IMR-90 (cell line): ENCODE measurements around the gene LYVE1. TPM values are rescaled to one million over a fixed set of nuclear protein-coding genes. Genes with fewer than 3 reads are reported as not detected.

Experiments
- ATAC-seq: fragments of 200-7000 bp; cut with Tn5 transposase; 2 replicates; pipeline ENCODE4 v1.9.1; 2020; ENCODE audit warnings: low read depth, mild to moderate bottlenecking, moderate library complexity
- BruUV-seq: library from RNA; stranded (reverse); fragments of 400-500 nt; replicated peaks from 2 replicates; lab custom pipeline; 2021; lab: Mats Ljungman, UMichigan
- CTCF ChIA-PET: fragments of 300-600 bp; formaldehyde crosslinking; extraction: SDS; loops from one replicate; lab custom pipeline; 2021; ENCODE audit warnings: antibody characterized with exemption; lab: Yijun Ruan, JAX
- POLR2A ChIA-PET: fragments of 300-600 bp; sonication (Branson Sonifier 250); formaldehyde crosslinking; loops from one replicate; lab custom pipeline; 2022; ENCODE audit warnings: antibody characterized with exemption; ENCODE audit not compliant: unreplicated experiment; lab: Charles Lee
- DNase-seq: peaks from one replicate; pipeline ENCODE4 v3.0.0; 2013
- H2AFZ ChIP-seq: replicated peaks from 2 replicates; pipeline ENCODE3; 2013; ENCODE audit warnings: low read length, mild to moderate bottlenecking; ENCODE audit not compliant: poor library complexity
- H2AK5ac ChIP-seq: 2 replicates; pipeline ENCODE4 v1.6.1; 2013; ENCODE audit warnings: low read depth, low read length, inconsistent platforms
- H2AK9ac ChIP-seq: replicated peaks from 2 replicates; pipeline ENCODE3; 2013; ENCODE audit warnings: mild to moderate bottlenecking, low read depth, low read length, moderate library complexity; ENCODE audit not compliant: poor library complexity
- H2BK120ac ChIP-seq: 2 replicates; pipeline ENCODE4 v1.6.1; 2013; ENCODE audit warnings: low read depth, low read length, inconsistent platforms
- H2BK15ac ChIP-seq: 3 replicates; pipeline ENCODE4 v1.6.1; 2013; ENCODE audit warnings: low read depth, low read length, inconsistent platforms
- H2BK20ac ChIP-seq: 2 replicates; pipeline ENCODE4 v1.6.1; 2013; ENCODE audit warnings: low read depth, mild to moderate bottlenecking, inconsistent platforms, low read length, moderate library complexity
- H2BK5ac ChIP-seq: 2 replicates; pipeline ENCODE4 v1.6.1; 2013; ENCODE audit warnings: mild to moderate bottlenecking, low read depth, low read length, inconsistent platforms; ENCODE audit not compliant: poor library complexity, severe bottlenecking
- H3K14ac ChIP-seq: replicated peaks from 2 replicates; pipeline ENCODE4 v1.6.1; 2013; ENCODE audit warnings: low read depth, low read length, inconsistent platforms
- H3K18ac ChIP-seq: 2 replicates; pipeline ENCODE4 v1.6.1; 2013; ENCODE audit warnings: low read depth, low read length, control low read depth
- H3K23ac ChIP-seq: 2 replicates; pipeline ENCODE4 v1.6.1; 2013; ENCODE audit warnings: low read depth, low read length, inconsistent platforms
- H3K27ac ChIP-seq: 2 replicates; pipeline ENCODE4 v1.5.1; 2013; ENCODE audit warnings: mild to moderate bottlenecking, control low read depth, low read length; ENCODE audit not compliant: insufficient read depth
- H3K27me3 ChIP-seq: 2 replicates; pipeline ENCODE4 v1.6.1; 2013; ENCODE audit warnings: low read length; ENCODE audit not compliant: control insufficient read depth, insufficient read depth
- H3K36me3 ChIP-seq: 2 replicates; pipeline ENCODE4 v1.6.1; 2013; ENCODE audit warnings: low read length, mixed read lengths; ENCODE audit not compliant: control insufficient read depth, insufficient read depth
- H3K4ac ChIP-seq: 2 replicates; pipeline ENCODE4 v1.6.1; 2013; ENCODE audit warnings: low read depth, low read length, inconsistent platforms
- H3K4me1 ChIP-seq: 2 replicates; pipeline ENCODE4 v1.6.1; 2013; ENCODE audit warnings: low read length, mixed read lengths; ENCODE audit not compliant: control insufficient read depth, insufficient read depth
- H3K4me2 ChIP-seq: 2 replicates; pipeline ENCODE4 v1.6.1; 2013; ENCODE audit warnings: low read depth, mild to moderate bottlenecking, control low read depth, low read length, moderate library complexity
- H3K4me3 ChIP-seq: 2 replicates; pipeline ENCODE4 v1.5.1; 2013; ENCODE audit warnings: low read depth, mild to moderate bottlenecking, control low read depth, low read length, moderate library complexity; ENCODE audit not compliant: insufficient read depth
- H3K56ac ChIP-seq: 2 replicates; pipeline ENCODE4 v1.6.1; 2013; ENCODE audit warnings: low read length, inconsistent platforms; ENCODE audit not compliant: insufficient read depth; ENCODE audit errors: extremely low read depth
- H3K79me1 ChIP-seq, 2 experiments: 2 replicates each; pipeline ENCODE4 v1.6.1; 2013; ENCODE audit warnings: low read length in 2 of 2, inconsistent platforms in 1 of 2, low read depth in 1 of 2
- H3K9ac ChIP-seq: 2 replicates; pipeline ENCODE4 v1.6.1; 2013; ENCODE audit warnings: low read depth, low read length, control low read depth
- H3K9me1 ChIP-seq: 2 replicates; pipeline ENCODE4 v1.6.1; 2013; ENCODE audit warnings: low read length, inconsistent platforms; ENCODE audit not compliant: insufficient read depth
- H3K9me3 ChIP-seq: 2 replicates; pipeline ENCODE4 v1.6.1; 2013; ENCODE audit warnings: low read length; ENCODE audit not compliant: control insufficient read depth, insufficient read depth
- H4K20me1 ChIP-seq: 2 replicates; pipeline ENCODE4 v1.6.1; 2013; ENCODE audit warnings: low read length, inconsistent platforms; ENCODE audit not compliant: insufficient read depth
- H4K5ac ChIP-seq: 2 replicates; pipeline ENCODE4 v1.6.1; 2013; ENCODE audit warnings: mild to moderate bottlenecking, low read depth, low read length, control low read depth
- H4K8ac ChIP-seq, 2 experiments: 2 replicates each; pipeline ENCODE4 v1.6.1; 2013; ENCODE audit warnings: low read depth in 2 of 2, low read length in 2 of 2, control low read depth in 1 of 2, inconsistent platforms in 1 of 2
- H4K91ac ChIP-seq: 2 replicates; pipeline ENCODE4 v1.6.1; 2013; ENCODE audit warnings: low read depth, low read length, inconsistent platforms; ENCODE audit not compliant: insufficient read depth
- ELK1 ChIP-seq: fragments of 150-350 bp; IDR thresholded peaks from 2 replicates; pipeline ENCODE4 v1.6.1; 2016; ENCODE audit warnings: low read depth, mild to moderate bottlenecking, low read length, moderate library complexity, borderline replicate concordance
- WGBS, 2 experiments: methylation state at CpG; one replicate each; pipeline versions ENCODE4 v1.1.5 to v1.1.7; 2013; ENCODE audit warnings: missing lambda C conversion rate in 2 of 2; ENCODE audit not compliant: insufficient read length in 1 of 2; ENCODE audit errors: extremely low coverage in 2 of 2; 5-methylcytosine and 5-hydroxymethylcytosine counted together
- dilution Hi-C: fragments of 300-500 bp; cut with HindIII; formaldehyde crosslinking; loops from one replicate; pipeline ENCODE4 v1.14.3; 2018; ENCODE audit warnings: low sequenced_read_pairs; ENCODE audit not compliant: unreplicated experiment
- in situ Hi-C: fragments of 300-500 bp; cut with MboI; formaldehyde crosslinking; loops from 3 replicates; pipeline ENCODE4 v1.14.3; 2019; ENCODE audit warnings: low sequenced_read_pairs, inconsistent platforms, mixed read lengths
- intact Hi-C: fragments of 100-400 bp; cut with micrococcal nuclease; formaldehyde crosslinking; loops from 2 replicates; pipeline ENCODE4 v1.10.0; 2022
- polyA plus RNA-seq, 3 experiments: library from polyadenylated mRNA; depleted of rRNA; stranded (reverse); fragments of >200 nt; gene quantifications; 2 replicates each; pipeline ENCODE4 v1.2.3, GENCODE V29; 2012; ENCODE audit warnings: low replicate concordance in 1 of 3
- total RNA-seq: library from RNA; depleted of rRNA; stranded (reverse); fragments of >200 nt; gene quantifications from 2 replicates; pipeline ENCODE4 v1.2.3, GENCODE V29; 2012

Gene LYVE1
- total and polyA plus RNA-seq, 2 of the 4 experiments (the other 2 are of a cell fraction) = not detected

GRCh38 chr11:10587388-10587787 is 18.9 kb upstream of the LYVE1 start:
- Histone ChIP-seq H4K8ac (peak overlapping the region in 1 of 2 experiments; percentile 19; a peak in 1 of 4 replicates), H3K18ac (no peak overlapping the region), H3K79me1 (peaks cover 0 to 32% of the 10 kb centered on the region in 2 experiments; a peak in 3 of 4 replicates), H3K4me1 (peaks cover 24% of the 10 kb centered on the region), H2AK5ac (peak overlapping the region; percentile 73; the same call in 1 of the 2 replicates), H3K9ac (no peak overlapping the region), H3K14ac (peak overlapping the region; percentile 88), H3K27me3 (no peaks in the 10 kb centered on the region), H3K23ac (0 out of 2 replicates have a peak overlapping the region, but pooled peaks have one; percentile 54), H4K5ac (peak overlapping the region; percentile 22), H3K4me3 (no peak overlapping the region), H2BK15ac (peak overlapping the region; percentile 80; the same call in 2 of the 3 replicates), H3K27ac (peak overlapping the region; percentile 31; the same call in 1 of the 2 replicates), H2AFZ (no peak overlapping the region), H4K91ac (no peak overlapping the region), H2BK20ac (peak overlapping the region; percentile 62; the same call in 1 of the 2 replicates), H2BK120ac (peak overlapping the region; percentile 65; the same call in 1 of the 2 replicates), H3K56ac (no peak overlapping the region), H3K36me3 (peaks cover 22% of the 10 kb centered on the region), H3K9me3 (no peaks in the 10 kb centered on the region), H2AK9ac (no peak overlapping the region), H2BK5ac (no peak overlapping the region), H3K4ac (peak overlapping the region; percentile 45; the same call in 1 of the 2 replicates), H4K20me1 (no peaks in the 10 kb centered on the region), H3K4me2 (no peak overlapping the region), H3K9me1 (peaks cover 33% of the 10 kb centered on the region)
- intact Hi-C loops = no loop called here
- TF ChIP-seq ELK1 = no peak
- POLR2A ChIA-PET = no interaction called here
- no TSS peak for BruUV-seq
- WGBS, 2 experiments = 100% methylated on average over 3 of the region's 7 CpGs; no CpG with 5 or more reads in 1 of the 2 experiments
- CTCF ChIA-PET = interaction anchor here (0.7 to 1.2 kb wide), 2 partner anchors 72 to 181 kb away, joined by 3 read pairs; no protein-coding TSS in a partner anchor
- ATAC-seq = no peak
- dilution Hi-C loops = no loop called here
- DNase-seq = no peak
- in situ Hi-C loops = no loop called here
